Heart left ventricle (tissue), 13 donors: ENCODE results near the gene TMC7.

Experiments
- POLR2A ChIP-seq, 2 donors: fragments of 450-650 bp; IDR thresholded peaks; one replicate each; pipeline ENCODE4 v1.6.1; 2017; ENCODE audit warnings: antibody characterized with exemption in 2 of 2, mild to moderate bottlenecking in 2 of 2, moderate library complexity in 2 of 2
- TF ChIP-seq, protein P1 (sequence below), 12 donors: fragments of 200-600 bp; sonication (generic) in 4 of 12; IDR thresholded peaks; one replicate each; pipeline versions ENCODE4 v1.5.0 to v1.8.0; 2018 to 2022; ENCODE audit warnings: antibody characterized with exemption in 12 of 12, mild to moderate bottlenecking in 5 of 12
- donor health status: ischemic (EF 13 %, LVEDD 7.1; RV severe dilation, severe dysfunction).
- donor health status: DM: no; HTN: yes; CAD: no.
- donor health status: DM: no; HTN: no; CAD: no.
- donor health status: ischemic (EF 25% LVEDD 6.9; RV normal size, moderate dysfunction).
- donor health status: ischemic (EF 25% LVEDD 5.7; RV mildly dilated, moderate dysfunction).
- donor health status: ischemic (EF 35%, LVEDD 5.7; RV mildly dilated, moderate dysfunction).
- donor health status: nonischemic (EF 11% LVEDD 7.7; RV severe dilation, severe dysfunction).
- donor health status: DM: yes; HTN: yes; CAD: no.
- donor health status: PGD.
- donor health status: ischemic (EF 29% LVEDD 5.4; RV normal size, mild dysfunction).
- donor health status: nonischemic (EF 23%, LVEDD 6.1; RV moderate dilation, normal function).

DNA sequence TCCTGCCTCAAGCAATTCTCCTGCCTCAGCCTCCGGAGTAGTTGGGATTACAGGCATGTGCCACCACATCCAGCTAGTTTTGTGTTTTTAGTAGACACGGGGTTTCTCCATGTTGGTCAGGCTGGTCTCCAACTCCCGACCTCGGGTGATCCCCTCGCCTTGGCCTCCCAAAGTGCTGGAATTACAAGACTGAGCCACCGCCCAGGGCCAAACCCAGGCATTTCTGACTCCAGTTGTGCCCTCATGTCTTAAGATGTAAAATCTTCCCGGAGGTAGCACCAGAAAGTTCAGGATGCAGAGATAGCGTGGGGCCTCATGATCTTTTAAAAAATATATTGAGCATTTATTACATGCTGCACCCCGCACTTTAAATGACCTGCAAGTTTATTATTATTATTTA, 44.7 kb upstream of the TMC7 start:
- TF ChIP-seq, protein P1, sequence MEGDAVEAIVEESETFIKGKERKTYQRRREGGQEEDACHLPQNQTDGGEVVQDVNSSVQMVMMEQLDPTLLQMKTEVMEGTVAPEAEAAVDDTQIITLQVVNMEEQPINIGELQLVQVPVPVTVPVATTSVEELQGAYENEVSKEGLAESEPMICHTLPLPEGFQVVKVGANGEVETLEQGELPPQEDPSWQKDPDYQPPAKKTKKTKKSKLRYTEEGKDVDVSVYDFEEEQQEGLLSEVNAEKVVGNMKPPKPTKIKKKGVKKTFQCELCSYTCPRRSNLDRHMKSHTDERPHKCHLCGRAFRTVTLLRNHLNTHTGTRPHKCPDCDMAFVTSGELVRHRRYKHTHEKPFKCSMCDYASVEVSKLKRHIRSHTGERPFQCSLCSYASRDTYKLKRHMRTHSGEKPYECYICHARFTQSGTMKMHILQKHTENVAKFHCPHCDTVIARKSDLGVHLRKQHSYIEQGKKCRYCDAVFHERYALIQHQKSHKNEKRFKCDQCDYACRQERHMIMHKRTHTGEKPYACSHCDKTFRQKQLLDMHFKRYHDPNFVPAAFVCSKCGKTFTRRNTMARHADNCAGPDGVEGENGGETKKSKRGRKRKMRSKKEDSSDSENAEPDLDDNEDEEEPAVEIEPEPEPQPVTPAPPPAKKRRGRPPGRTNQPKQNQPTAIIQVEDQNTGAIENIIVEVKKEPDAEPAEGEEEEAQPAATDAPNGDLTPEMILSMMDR (IDR thresholded peaks at IDR 0.05): no peak
- TF ChIP-seq POLR2A (IDR thresholded peaks at IDR 0.05): no peak
